Measurements from ENCODE around the gene GRIK4. TPM values are rescaled to one million over a fixed set of nuclear protein-coding genes. Genes with fewer than 3 reads are reported as not detected.
A peak's percentile ranks its signal among the peaks of the same experiment; 100 is the strongest.

The GRIK4 gene
- total and polyA plus RNA-seq, 2 of the 4 experiments (the other 2 are of a cell fraction): 0.18 to 0.38 TPM

GRCh38 chr11:120517801-120518291 lies 6.3 kb downstream of the GRIK4 start:
- no CpG with 5 or more reads among the region's 7 CpGs for WGBS, 2 experiments (ENCODE audit: extremely low coverage in 2 of 2, insufficient read length in 1 of 2)
- dilution Hi-C loops (cut with HindIII; ENCODE audit: low sequenced_read_pairs, unreplicated experiment): no loop called here
- peak overlapping the region; percentile 37 to 81; a peak in 3 of 4 replicates for H4K8ac ChIP-seq (ENCODE audit: low read depth in 2 of 2, low read length in 2 of 2)
- H3K4me2 ChIP-seq (ENCODE audit: low read depth, low read length): peak overlapping the region; percentile 16; the same call in 1 of the 2 replicates
- TF ChIP-seq USF2 (IDR thresholded peaks at IDR 0.05; ENCODE audit: low read depth, low read length) (no peak), CEBPB (IDR thresholded peaks at IDR 0.05; ENCODE audit: low read depth, low read length) (no peak), MAZ (IDR thresholded peaks at IDR 0.05; ENCODE audit: borderline replicate concordance, low read depth, low read length) (no peak), MAFK (IDR thresholded peaks at IDR 0.05; ENCODE audit: low read depth, low read length) (no peak), POLR2A (IDR thresholded peaks at IDR 0.05; ENCODE audit: low read depth, low read length) (no peak), RAD21 (IDR thresholded peaks at IDR 0.05; ENCODE audit: low read length) (no peak), BHLHE40 (IDR thresholded peaks at IDR 0.05; ENCODE audit: low read depth, low read length) (no peak)
- peaks cover 13% of the 10 kb centered on the region; the same call in 1 of the 2 replicates for H3K4me1 ChIP-seq (ENCODE audit: control insufficient read depth, insufficient read depth, low read length)
- H3K9me3 ChIP-seq (ENCODE audit: control insufficient read depth, insufficient read depth, low read length): no peaks in the 10 kb centered on the region
- H3K4ac ChIP-seq (ENCODE audit: low read depth, low read length): peak overlapping the region; percentile 83
- H4K91ac ChIP-seq (ENCODE audit: insufficient read depth, low read depth, low read length): peak overlapping the region; percentile 87
- peak; percentile 23 for DNase-seq
- in situ Hi-C loops (cut with MboI; ENCODE audit: low sequenced_read_pairs): no loop called here
- H3K18ac ChIP-seq (ENCODE audit: low read depth, low read length): peak overlapping the region; percentile 66
- H3K9me1 ChIP-seq (ENCODE audit: insufficient read depth, low read length): peaks cover 8% of the 10 kb centered on the region; the same call in 1 of the 2 replicates
- no peaks in the 10 kb centered on the region for H3K27me3 ChIP-seq (ENCODE audit: control insufficient read depth, insufficient read depth, low read length)
- peak overlapping the region; percentile 87 for H2AFZ ChIP-seq (replicated peaks; ENCODE audit: low read length, poor library complexity)
- no peaks in the 10 kb centered on the region for H3K36me3 ChIP-seq (ENCODE audit: control insufficient read depth, insufficient read depth, low read length)
- H3K9ac ChIP-seq (ENCODE audit: low read depth, low read length): peak overlapping the region; percentile 7; the same call in 1 of the 2 replicates
- peak overlapping the region; percentile 84 for H3K23ac ChIP-seq (ENCODE audit: low read depth, low read length)
- H3K56ac ChIP-seq (ENCODE audit: extremely low read depth, insufficient read depth, low read length): peak overlapping the region; percentile 29
- CTCF ChIA-PET: interaction anchor here (1.4 to 1.8 kb wide), 3 partner anchors 10 to 167 kb away, joined by 4 to 7 read pairs (median 5); no protein-coding TSS in a partner anchor
- peak overlapping the region; percentile 56; the same call in 2 of the 3 replicates for H2BK15ac ChIP-seq (ENCODE audit: low read depth, low read length)
- peak; percentile 50 for ATAC-seq (ENCODE audit: low read depth)
- no peak overlapping the region for H3K4me3 ChIP-seq (ENCODE audit: insufficient read depth, low read depth, low read length)
- peak overlapping the region; percentile 87 for H3K27ac ChIP-seq (ENCODE audit: insufficient read depth, low read length)
- POLR2A ChIA-PET (ENCODE audit: unreplicated experiment): interaction anchor here (0.6 kb wide), 1 partner anchor 253 kb away, joined by 4 read pairs; no protein-coding TSS in a partner anchor
- peak overlapping the region; percentile 74; the same call in 1 of the 2 replicates for H2AK5ac ChIP-seq (ENCODE audit: low read depth, low read length)
- peak overlapping the region; percentile 62 for H2BK5ac ChIP-seq (ENCODE audit: low read depth, low read length, poor library complexity, severe bottlenecking)
- H3K79me1 ChIP-seq (ENCODE audit: low read depth in 1 of 2, low read length in 2 of 2): no peaks in the 10 kb centered on the region
- peak overlapping the region; percentile 75 for H2BK20ac ChIP-seq (ENCODE audit: low read depth, low read length)
- H3K14ac ChIP-seq (replicated peaks; ENCODE audit: low read depth, low read length): peak overlapping the region; percentile 81
- peak overlapping the region; percentile 0; the same call in 1 of the 2 replicates for H4K5ac ChIP-seq (ENCODE audit: low read depth, low read length)
- H4K20me1 ChIP-seq (ENCODE audit: insufficient read depth, low read length): no peaks in the 10 kb centered on the region
- peak overlapping the region; percentile 85 for H2BK120ac ChIP-seq (ENCODE audit: low read depth, low read length)
- intact Hi-C loops (cut with micrococcal nuclease): loop anchor here (2.0 to 10.0 kb wide), 3 partner anchors 29 to 1989 kb away; no protein-coding TSS in a partner anchor
- BruUV-seq (replicated peaks): no TSS peak
- peak overlapping the region; percentile 29 for H2AK9ac ChIP-seq (replicated peaks; ENCODE audit: low read depth, low read length, poor library complexity)
